ENCODE measurements around the gene GFER. TPM values are rescaled to one million over a fixed set of nuclear protein-coding genes. Genes with fewer than 3 reads are reported as not detected.

Gene GFER
- total and polyA plus RNA-seq, 2 of the 8 experiments (the other 6 are each of a cell fraction or from before 2014, with no cell fraction given), result 17.7 to 37.9 TPM

GRCh38 chr16:1975432-1976215 is 8.4 kb upstream of the GFER start (continued):
- TF ChIP-seq POLR2A (IDR thresholded peaks at IDR 0.05; ENCODE audit: control extremely low read depth in 1 of 2, low read depth in 2 of 2, low read length in 2 of 2) (no peak), CHD2 (IDR thresholded peaks at IDR 0.05; ENCODE audit: low read length) (no peak), RFX5 (IDR thresholded peaks at IDR 0.05; ENCODE audit: borderline replicate concordance, low read depth, low read length) (no peak), KDM4A (IDR thresholded peaks at IDR 0.05; ENCODE audit: low read depth, low read length, severe bottlenecking) (no peak)
- TF ChIP-seq, protein P1, sequence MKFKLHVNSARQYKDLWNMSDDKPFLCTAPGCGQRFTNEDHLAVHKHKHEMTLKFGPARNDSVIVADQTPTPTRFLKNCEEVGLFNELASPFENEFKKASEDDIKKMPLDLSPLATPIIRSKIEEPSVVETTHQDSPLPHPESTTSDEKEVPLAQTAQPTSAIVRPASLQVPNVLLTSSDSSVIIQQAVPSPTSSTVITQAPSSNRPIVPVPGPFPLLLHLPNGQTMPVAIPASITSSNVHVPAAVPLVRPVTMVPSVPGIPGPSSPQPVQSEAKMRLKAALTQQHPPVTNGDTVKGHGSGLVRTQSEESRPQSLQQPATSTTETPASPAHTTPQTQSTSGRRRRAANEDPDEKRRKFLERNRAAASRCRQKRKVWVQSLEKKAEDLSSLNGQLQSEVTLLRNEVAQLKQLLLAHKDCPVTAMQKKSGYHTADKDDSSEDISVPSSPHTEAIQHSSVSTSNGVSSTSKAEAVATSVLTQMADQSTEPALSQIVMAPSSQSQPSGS (IDR thresholded peaks at IDR 0.05; ENCODE audit: low read length), result no peak
